Panc1 (cell line): ENCODE measurements around the gene SLC5A2. TPM values are rescaled to one million over a fixed set of nuclear protein-coding genes. Genes with fewer than 3 reads are reported as not detected.

Source experiments
- ATAC-seq: fragments of 200-7000 bp; cut with Tn5 transposase; 2 replicates; pipeline ENCODE4 v1.9.1; 2020; ENCODE audit warnings: mild to moderate bottlenecking, moderate library complexity
- BruUV-seq: library from RNA; stranded (reverse); fragments of 400-500 nt; replicated peaks from 2 replicates; lab custom pipeline; 2021; lab: Mats Ljungman, UMichigan
- CTCF ChIA-PET: fragments of 300-600 bp; sonication (Branson Sonifier 250); formaldehyde crosslinking; loops from one replicate; lab custom pipeline; 2022; ENCODE audit warnings: antibody characterized with exemption; lab: Charles Lee
- POLR2A ChIA-PET: fragments of 300-600 bp; sonication (Branson Sonifier 250); formaldehyde crosslinking; loops from one replicate; lab custom pipeline; 2022; ENCODE audit warnings: antibody characterized with exemption; lab: Charles Lee
- DNase-seq: peaks from one replicate; pipeline ENCODE4 v3.0.0-alpha.2; 2010; ENCODE audit warnings: low read depth, low spot score
- H3K27ac ChIP-seq: 2 replicates; pipeline ENCODE4 v1.5.1; 2011; ENCODE audit warnings: mild to moderate bottlenecking, low read length, inconsistent platforms
- H3K27me3 ChIP-seq: fragments of 200-500 bp; sonication (Bioruptor generic); 2 replicates; pipeline ENCODE4 v1.6.0; 2014; ENCODE audit warnings: low read length, inconsistent platforms; ENCODE audit not compliant: control insufficient read depth, insufficient read depth
- H3K36me3 ChIP-seq: fragments of 200-500 bp; sonication (Bioruptor generic); 2 replicates; pipeline ENCODE4 v1.5.1; 2014; ENCODE audit warnings: inconsistent platforms, mild to moderate bottlenecking, low read length, moderate library complexity; ENCODE audit not compliant: control insufficient read depth, insufficient read depth
- H3K4me1 ChIP-seq: 2 replicates; pipeline ENCODE4 v1.5.1; 2011; ENCODE audit warnings: inconsistent platforms, mild to moderate bottlenecking, low read length, moderate library complexity; ENCODE audit not compliant: control insufficient read depth, insufficient read depth
- H3K4me3 ChIP-seq, 2 experiments: 2 replicates each; pipeline ENCODE4 v1.5.1; 2011 to 2012; ENCODE audit warnings: low read depth in 2 of 2, low read length in 2 of 2, mild to moderate bottlenecking in 2 of 2, inconsistent platforms in 1 of 2, moderate library complexity in 1 of 2
- H3K9me3 ChIP-seq: fragments of 200-500 bp; sonication (Bioruptor generic); 2 replicates; pipeline ENCODE4 v1.5.1; 2014; ENCODE audit warnings: low read depth, mild to moderate bottlenecking, inconsistent platforms, low read length, moderate library complexity; ENCODE audit not compliant: control insufficient read depth, insufficient read depth
- POLR2AphosphoS5 ChIP-seq: IDR thresholded peaks from 2 replicates; pipeline ENCODE4 v1.6.1; 2012; ENCODE audit warnings: mild to moderate bottlenecking, low read depth, low read length, moderate library complexity
- SIN3A ChIP-seq: IDR thresholded peaks from 2 replicates; pipeline ENCODE4 v1.6.1; 2012; ENCODE audit warnings: low read depth, mild to moderate bottlenecking, low read length, moderate library complexity, borderline replicate concordance; ENCODE audit not compliant: insufficient read depth
- TCF7L2 ChIP-seq: IDR thresholded peaks from 2 replicates; pipeline ENCODE4 v1.6.1; 2011; ENCODE audit warnings: mild to moderate bottlenecking, low read depth, low read length, inconsistent platforms
- in situ Hi-C: cut with HindIII; loops from 2 replicates; pipeline ENCODE4 v1.10.0; 2016; ENCODE audit warnings: low sequenced_read_pairs, low pct_unique_long_range_greater_than_20kb
- intact Hi-C: fragments of 100-400 bp; cut with micrococcal nuclease; formaldehyde crosslinking; loops from one replicate; pipeline ENCODE4 v1.10.0; 2022; ENCODE audit not compliant: unreplicated experiment
- total RNA-seq: library from RNA; stranded (reverse); gene quantifications from one replicate; pipeline ENCODE4 v1.2.1, GENCODE V29; 2021; ENCODE audit not compliant: unreplicated experiment
- TF ChIP-seq, protein P1 (sequence below): fragments of 450-650 bp; IDR thresholded peaks from 2 replicates; pipeline ENCODE4 v1.5.1; 2017; ENCODE audit warnings: mild to moderate bottlenecking
- TF ChIP-seq, protein P2 (sequence below), 2 experiments: IDR thresholded peaks; 2 replicates each; pipeline ENCODE4 v1.6.1; 2011 to 2012; ENCODE audit warnings: low read depth in 2 of 2, control low read depth in 1 of 2, low read length in 1 of 2, mild to moderate bottlenecking in 1 of 2, moderate library complexity in 1 of 2; ENCODE audit not compliant: insufficient read depth in 1 of 2

SLC5A2 gene
- total RNA-seq, 1 experiment from 2014 or later, result 0.15 TPM

DNA sequence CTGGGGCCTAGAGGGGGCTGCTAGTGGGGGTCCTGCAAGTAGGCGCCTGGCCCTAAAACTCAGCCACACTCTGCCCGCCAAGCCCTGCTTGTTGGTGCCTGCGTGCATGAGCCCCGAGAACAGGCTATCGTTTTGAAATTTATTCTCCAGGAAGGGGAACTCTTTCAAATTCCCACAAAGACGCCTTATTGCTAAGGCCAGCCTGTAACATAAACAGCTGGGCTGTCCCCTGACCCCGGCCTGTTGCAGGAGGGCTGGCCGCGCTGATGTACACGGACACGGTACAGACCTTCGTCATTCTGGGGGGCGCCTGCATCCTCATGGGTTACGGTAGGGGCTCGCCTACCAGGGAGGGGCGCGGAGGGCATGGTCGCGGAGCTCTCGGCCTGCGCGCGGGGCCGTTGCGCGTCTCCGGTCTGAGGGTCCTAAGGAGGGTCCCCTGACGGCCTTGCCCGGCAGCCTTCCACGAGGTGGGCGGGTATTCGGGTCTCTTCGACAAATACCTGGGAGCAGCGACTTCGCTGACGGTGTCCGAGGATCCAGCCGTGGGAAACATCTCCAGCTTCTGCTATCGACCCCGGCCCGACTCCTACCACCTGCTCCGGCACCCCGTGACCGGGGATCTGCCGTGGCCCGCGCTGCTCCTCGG lies 4.3 kb downstream of the SLC5A2 start:
- 0 out of 2 replicates have a peak, but pooled peaks have one; percentile 5 for ATAC-seq

DNA sequence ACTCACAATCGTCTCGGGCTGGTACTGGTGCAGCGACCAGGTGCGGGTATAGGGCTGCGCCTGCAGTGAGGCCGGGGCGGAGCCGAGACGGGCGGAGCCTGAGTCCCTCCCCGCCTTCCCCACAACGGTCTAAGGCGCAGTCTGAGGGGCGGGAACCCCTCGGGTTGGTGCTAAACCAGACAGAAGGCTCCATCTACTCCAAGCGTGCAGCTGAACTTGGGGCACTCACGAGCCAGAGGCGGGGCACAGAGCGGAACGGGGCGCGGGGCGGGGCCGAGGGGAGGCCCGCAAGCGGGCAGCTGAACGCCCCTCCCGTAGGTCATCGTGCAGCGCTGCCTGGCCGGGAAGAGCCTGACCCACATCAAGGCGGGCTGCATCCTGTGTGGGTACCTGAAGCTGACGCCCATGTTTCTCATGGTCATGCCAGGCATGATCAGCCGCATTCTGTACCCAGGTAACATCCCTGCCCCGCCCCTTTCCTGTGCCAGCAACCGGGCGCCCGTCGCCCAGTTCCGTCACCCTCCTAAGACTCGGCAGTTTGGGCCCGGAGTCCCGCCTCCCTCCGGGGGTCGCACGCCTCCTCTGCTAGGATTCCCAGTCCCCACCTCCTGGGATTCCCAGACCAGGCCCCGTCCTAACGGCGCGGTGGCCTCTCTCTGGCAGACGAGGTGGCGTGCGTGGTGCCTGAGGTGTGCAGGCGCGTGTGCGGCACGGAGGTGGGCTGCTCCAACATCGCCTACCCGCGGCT lies 5.0 kb downstream of the SLC5A2 start:
- Histone ChIP-seq H3K27me3 (no peaks in the 10 kb centered on the region), H3K4me3 (peak overlapping the region; percentile 57 to 72), H3K4me1 (no peaks in the 10 kb centered on the region), H3K9me3 (no peaks in the 10 kb centered on the region), H3K27ac (peak overlapping the region; percentile 54; the same call in 1 of the 2 replicates), H3K36me3 (no peaks in the 10 kb centered on the region; the same call in 1 of the 2 replicates)
- in situ Hi-C loops (no loop called here), intact Hi-C loops (loop anchor here (10.0 kb wide), 1 partner anchor 187 kb away; no protein-coding TSS in a partner anchor)
- ChIA-PET POLR2A (no interaction called here), CTCF (no interaction called here)
- ATAC-seq, result peak; percentile 91
- BruUV-seq, result no TSS peak
- no peak for TF ChIP-seq TCF7L2
- no peak; the same call in 1 of the 2 replicates for TF ChIP-seq POLR2AphosphoS5
- TF ChIP-seq, protein P1, sequence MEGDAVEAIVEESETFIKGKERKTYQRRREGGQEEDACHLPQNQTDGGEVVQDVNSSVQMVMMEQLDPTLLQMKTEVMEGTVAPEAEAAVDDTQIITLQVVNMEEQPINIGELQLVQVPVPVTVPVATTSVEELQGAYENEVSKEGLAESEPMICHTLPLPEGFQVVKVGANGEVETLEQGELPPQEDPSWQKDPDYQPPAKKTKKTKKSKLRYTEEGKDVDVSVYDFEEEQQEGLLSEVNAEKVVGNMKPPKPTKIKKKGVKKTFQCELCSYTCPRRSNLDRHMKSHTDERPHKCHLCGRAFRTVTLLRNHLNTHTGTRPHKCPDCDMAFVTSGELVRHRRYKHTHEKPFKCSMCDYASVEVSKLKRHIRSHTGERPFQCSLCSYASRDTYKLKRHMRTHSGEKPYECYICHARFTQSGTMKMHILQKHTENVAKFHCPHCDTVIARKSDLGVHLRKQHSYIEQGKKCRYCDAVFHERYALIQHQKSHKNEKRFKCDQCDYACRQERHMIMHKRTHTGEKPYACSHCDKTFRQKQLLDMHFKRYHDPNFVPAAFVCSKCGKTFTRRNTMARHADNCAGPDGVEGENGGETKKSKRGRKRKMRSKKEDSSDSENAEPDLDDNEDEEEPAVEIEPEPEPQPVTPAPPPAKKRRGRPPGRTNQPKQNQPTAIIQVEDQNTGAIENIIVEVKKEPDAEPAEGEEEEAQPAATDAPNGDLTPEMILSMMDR, result no peak
- no peak for TF ChIP-seq SIN3A
- TF ChIP-seq, protein P2, sequence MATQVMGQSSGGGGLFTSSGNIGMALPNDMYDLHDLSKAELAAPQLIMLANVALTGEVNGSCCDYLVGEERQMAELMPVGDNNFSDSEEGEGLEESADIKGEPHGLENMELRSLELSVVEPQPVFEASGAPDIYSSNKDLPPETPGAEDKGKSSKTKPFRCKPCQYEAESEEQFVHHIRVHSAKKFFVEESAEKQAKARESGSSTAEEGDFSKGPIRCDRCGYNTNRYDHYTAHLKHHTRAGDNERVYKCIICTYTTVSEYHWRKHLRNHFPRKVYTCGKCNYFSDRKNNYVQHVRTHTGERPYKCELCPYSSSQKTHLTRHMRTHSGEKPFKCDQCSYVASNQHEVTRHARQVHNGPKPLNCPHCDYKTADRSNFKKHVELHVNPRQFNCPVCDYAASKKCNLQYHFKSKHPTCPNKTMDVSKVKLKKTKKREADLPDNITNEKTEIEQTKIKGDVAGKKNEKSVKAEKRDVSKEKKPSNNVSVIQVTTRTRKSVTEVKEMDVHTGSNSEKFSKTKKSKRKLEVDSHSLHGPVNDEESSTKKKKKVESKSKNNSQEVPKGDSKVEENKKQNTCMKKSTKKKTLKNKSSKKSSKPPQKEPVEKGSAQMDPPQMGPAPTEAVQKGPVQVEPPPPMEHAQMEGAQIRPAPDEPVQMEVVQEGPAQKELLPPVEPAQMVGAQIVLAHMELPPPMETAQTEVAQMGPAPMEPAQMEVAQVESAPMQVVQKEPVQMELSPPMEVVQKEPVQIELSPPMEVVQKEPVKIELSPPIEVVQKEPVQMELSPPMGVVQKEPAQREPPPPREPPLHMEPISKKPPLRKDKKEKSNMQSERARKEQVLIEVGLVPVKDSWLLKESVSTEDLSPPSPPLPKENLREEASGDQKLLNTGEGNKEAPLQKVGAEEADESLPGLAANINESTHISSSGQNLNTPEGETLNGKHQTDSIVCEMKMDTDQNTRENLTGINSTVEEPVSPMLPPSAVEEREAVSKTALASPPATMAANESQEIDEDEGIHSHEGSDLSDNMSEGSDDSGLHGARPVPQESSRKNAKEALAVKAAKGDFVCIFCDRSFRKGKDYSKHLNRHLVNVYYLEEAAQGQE (IDR thresholded peaks at IDR 0.05; ENCODE audit: insufficient read depth in 1 of 2, low read depth in 2 of 2, low read length in 1 of 2), result no peak
- DNase-seq, result no peak

More for the DNA sequence above, 4.3 kb downstream of the SLC5A2 start:
- H3K4me1 ChIP-seq, result no peaks in the 10 kb centered on the region
- in situ Hi-C loops, result no loop called here
- CTCF ChIA-PET, result no interaction called here
- peak overlapping the region; percentile 57 to 72 for H3K4me3 ChIP-seq
- intact Hi-C loops, result loop anchor here (10.0 kb wide), 1 partner anchor 188 kb away; no protein-coding TSS in a partner anchor
- no peak for DNase-seq
- TF ChIP-seq, protein P2 (IDR thresholded peaks at IDR 0.05; ENCODE audit: insufficient read depth in 1 of 2, low read depth in 2 of 2, low read length in 1 of 2), result no peak
- H3K9me3 ChIP-seq, result no peaks in the 10 kb centered on the region
- no peaks in the 10 kb centered on the region for H3K27me3 ChIP-seq
- POLR2A ChIA-PET, result no interaction called here
- H3K36me3 ChIP-seq, result no peaks in the 10 kb centered on the region; the same call in 1 of the 2 replicates
- H3K27ac ChIP-seq, result peak overlapping the region; percentile 54; the same call in 1 of the 2 replicates
- no TSS peak for BruUV-seq
